Chondrocyte (in vitro differentiated cells): Measurements from ENCODE around the gene LZTS2. TPM values are rescaled to one million over a fixed set of nuclear protein-coding genes. Genes with fewer than 3 reads are reported as not detected.

Experiments
- DNase-seq: peaks from one replicate; pipeline ENCODE4 v3.0.0; 2021; ENCODE audit warnings: mixed read lengths, low spot score
- H3K27ac Mint-ChIP-seq: one replicate; pipeline ENCODE4 v1.8.0; 2021; ENCODE audit warnings: mild to moderate bottlenecking, moderate library complexity, mixed read lengths; ENCODE audit not compliant: unreplicated experiment
- H3K27me3 Mint-ChIP-seq: 2 replicates; pipeline ENCODE4 v1.8.0; 2021; ENCODE audit warnings: low read depth, mixed read lengths
- H3K36me3 Mint-ChIP-seq: 2 replicates; pipeline ENCODE4 v1.8.0; 2021; ENCODE audit warnings: low read depth, mixed read lengths
- H3K4me1 Mint-ChIP-seq: 2 replicates; pipeline ENCODE4 v1.8.0; 2021; ENCODE audit warnings: low read depth, mild to moderate bottlenecking, mixed read lengths
- H3K4me3 Mint-ChIP-seq: one replicate; pipeline ENCODE4 v1.8.0; 2021; ENCODE audit warnings: mild to moderate bottlenecking, moderate library complexity, mixed read lengths; ENCODE audit not compliant: unreplicated experiment
- H3K9me3 Mint-ChIP-seq: 2 replicates; pipeline ENCODE4 v1.8.0; 2021; ENCODE audit warnings: low read depth, mixed read lengths
- CTCF ChIP-seq: fragments of 200-600 bp; sonication (generic); IDR thresholded peaks from 2 replicates; pipeline ENCODE4 v1.5.0; 2021; ENCODE audit warnings: antibody characterized with exemption, mild to moderate bottlenecking, moderate library complexity
- microRNA-seq: library from miRNA; unstranded; fragments of <30 nt; microRNA quantifications from one replicate; pipeline ENCODE4 v1.2.0, GENCODE V29; 2020; ENCODE audit warnings: borderline number of aligned reads
- total RNA-seq: library from RNA; stranded (reverse); gene quantifications from 3 replicates; pipeline ENCODE4 v1.2.1, GENCODE V29; 2021

Gene LZTS2
- total RNA-seq, 1 donor from 2014 or later: 79.4 TPM

DNA sequence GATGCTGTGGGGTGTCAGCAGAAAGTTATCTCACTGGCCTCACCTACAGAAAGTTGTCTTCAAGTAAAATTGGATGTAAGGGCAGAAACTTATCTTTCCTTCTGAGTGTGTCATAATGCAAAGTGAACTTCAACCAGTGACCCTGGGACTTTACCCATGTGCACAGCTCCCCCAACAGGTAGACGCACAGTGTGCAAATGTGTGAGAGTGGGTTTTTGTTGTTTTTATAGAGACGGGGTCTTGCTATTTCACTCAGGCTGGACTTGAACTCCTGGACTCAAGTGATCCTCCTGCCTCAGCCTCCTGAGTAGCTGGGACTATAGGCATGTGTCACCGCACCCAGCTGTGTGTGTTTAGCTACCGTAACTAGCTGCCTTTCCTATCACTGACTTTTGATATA lies 55.8 kb downstream of the LZTS2 start:
- peaks cover 24% of the 10 kb centered on the region for H3K4me1 Mint-ChIP-seq
- no peak overlapping the region for H3K4me3 Mint-ChIP-seq

DNA sequence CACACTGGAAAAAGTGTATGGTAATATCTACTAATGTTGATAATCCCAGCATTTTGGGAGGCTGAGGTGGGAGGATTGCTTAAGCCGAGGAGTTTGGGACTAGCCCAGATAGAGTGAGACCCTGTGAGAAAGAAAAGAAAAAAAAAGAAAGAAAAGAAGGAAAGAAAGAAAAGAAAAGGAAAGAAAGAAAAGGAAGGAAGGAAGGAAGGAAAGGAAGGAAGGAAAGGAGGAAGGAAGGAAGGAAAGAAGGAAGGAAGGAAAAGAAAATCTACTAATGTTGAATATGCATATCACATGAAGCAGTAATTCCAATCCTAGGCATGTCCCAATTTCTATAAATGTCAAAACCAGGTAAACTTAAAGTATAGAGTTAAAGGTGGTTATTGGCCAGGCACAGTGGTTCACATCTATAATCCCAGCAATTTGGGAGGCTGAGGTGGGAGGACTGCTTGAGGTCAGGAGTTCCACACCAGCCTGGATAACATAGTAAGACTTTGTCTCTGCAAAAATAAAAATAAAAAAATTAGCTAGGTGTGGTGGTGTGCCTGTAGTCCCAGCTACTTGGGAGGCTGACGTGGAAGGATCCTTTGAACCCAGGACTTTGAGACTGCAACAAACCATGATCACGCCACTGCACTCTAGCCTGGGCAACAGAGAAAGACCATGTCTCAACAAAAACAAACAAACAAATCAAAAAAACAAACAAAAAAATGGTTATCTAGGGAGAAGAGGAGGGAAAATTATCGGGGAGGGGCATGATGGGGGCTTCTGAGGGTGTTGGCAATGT lies 57.0 kb downstream of the LZTS2 start:
- DNase-seq: no peak
- Mint-ChIP-seq H3K27me3 (no peaks in the 10 kb centered on the region), H3K4me3 (no peak overlapping the region), H3K9me3 (no peaks in the 10 kb centered on the region), H3K4me1 (peaks cover 21% of the 10 kb centered on the region), H3K27ac (no peak overlapping the region), H3K36me3 (peaks cover 1% of the 10 kb centered on the region)
- TF ChIP-seq CTCF: no peak

More for the DNA sequence above, 55.8 kb downstream of the LZTS2 start:
- TF ChIP-seq CTCF: peak; percentile 43
- Mint-ChIP-seq H3K27me3 (peaks cover 5% of the 10 kb centered on the region), H3K36me3 (peaks cover 1% of the 10 kb centered on the region), H3K27ac (no peak overlapping the region), H3K9me3 (no peaks in the 10 kb centered on the region)
- DNase-seq: no peak

Small RNA genes within 50 kb of the gene (microRNA-seq; reads per million reads assigned to microRNA genes)
- gene MIR608: not detected

Other genes with a start within 250 kb of the LZTS2 start
- 17.8 to 28.1 TPM (median 20.6 TPM) in 3 replicates for gene SLF2, start 86.8 kb upstream of the LZTS2 start, total RNA-seq
- 4.8 to 8.0 TPM (median 7.9 TPM) in 3 replicates for gene SEMA4G, start 30.3 kb upstream of the LZTS2 start, total RNA-seq
- gene MRPL43, start 12.3 kb upstream of the LZTS2 start, total RNA-seq: 54.0 to 74.1 TPM (median 57.3 TPM) in 3 replicates
- gene TWNK, start 12.3 kb upstream of the LZTS2 start, total RNA-seq: 4.8 to 6.6 TPM (median 5.4 TPM) in 3 replicates
- gene PDZD7, start 31.3 kb downstream of the LZTS2 start, total RNA-seq: 1.4 to 1.8 TPM (median 1.7 TPM) in 3 replicates
- gene SFXN3, start 31.4 kb downstream of the LZTS2 start, total RNA-seq: 92.4 to 101 TPM (median 96.9 TPM) in 3 replicates
- 18.9 to 43.4 TPM (median 19.8 TPM) in 3 replicates for gene KAZALD1, start 62.2 kb downstream of the LZTS2 start, total RNA-seq
- gene TLX1, start 131.5 kb downstream of the LZTS2 start, total RNA-seq: not detected in 3 replicates
- gene LBX1, start 229.7 kb downstream of the LZTS2 start, total RNA-seq: not detected in 3 replicates